Natural killer cell (primary cell): ENCODE data around the gene MPRIP. TPM values are rescaled to one million over a fixed set of nuclear protein-coding genes. Genes with fewer than 3 reads are reported as not detected.

Source experiments
- ATAC-seq, 3 donors: fragments of 150-1000 bp in 2 of 3; fragments of 200-7000 bp in 1 of 3; cut with Tn5 transposase; 1 replicate in 1 of 3; 2 replicates in 2 of 3; pipeline ENCODE4 v1.10.0; 2021; ENCODE audit warnings: mild to moderate bottlenecking in 2 of 3, moderate library complexity in 2 of 3
- DNase-seq, 2 donors: peaks; one replicate each; pipeline versions ENCODE4 v3.0.0 to v3.0.0-alpha.2; 2013 to 2021; ENCODE audit warnings: mixed read lengths in 1 of 2
- H3K27ac ChIP-seq: one replicate; pipeline ENCODE4 v1.5.1; 2013; ENCODE audit warnings: mild to moderate bottlenecking, low read length
- H3K27me3 ChIP-seq: one replicate; pipeline ENCODE4 v1.6.1; 2013; ENCODE audit warnings: low read length; ENCODE audit not compliant: control insufficient read depth, insufficient read depth
- H3K36me3 ChIP-seq: one replicate; pipeline ENCODE4 v1.6.1; 2013; ENCODE audit warnings: low read length; ENCODE audit not compliant: control insufficient read depth, insufficient read depth
- H3K4me1 ChIP-seq: one replicate; pipeline ENCODE4 v1.6.1; 2013; ENCODE audit warnings: low read length; ENCODE audit not compliant: control insufficient read depth, insufficient read depth
- H3K4me3 ChIP-seq: one replicate; pipeline ENCODE4 v1.5.1; 2013; ENCODE audit warnings: low read length
- H3K9me3 ChIP-seq: one replicate; pipeline ENCODE4 v1.6.1; 2013; ENCODE audit warnings: low read length; ENCODE audit not compliant: control insufficient read depth, insufficient read depth
- H3K27ac Mint-ChIP-seq, 2 donors: one replicate each; pipeline ENCODE4 v1.8.0; 2022; ENCODE audit warnings: mild to moderate bottlenecking in 2 of 2, mixed read lengths in 2 of 2, moderate library complexity in 1 of 2
- H3K27me3 Mint-ChIP-seq, 2 donors: one replicate each; pipeline ENCODE4 v1.8.0; 2022; ENCODE audit warnings: low read depth in 2 of 2, mixed read lengths in 2 of 2
- H3K36me3 Mint-ChIP-seq: one replicate; pipeline ENCODE4 v1.8.0; 2022; ENCODE audit warnings: mixed read lengths
- H3K4me1 Mint-ChIP-seq, 2 donors: one replicate each; pipeline ENCODE4 v1.8.0; 2022; ENCODE audit warnings: mixed read lengths in 2 of 2
- H3K4me3 Mint-ChIP-seq: one replicate; pipeline ENCODE4 v1.8.0; 2022; ENCODE audit warnings: mild to moderate bottlenecking, moderate library complexity, mixed read lengths
- H3K9me3 Mint-ChIP-seq, 2 donors: one replicate each; pipeline ENCODE4 v1.8.0; 2022; ENCODE audit warnings: mixed read lengths in 2 of 2
- CTCF ChIP-seq: fragments of 200-600 bp; IDR thresholded peaks from one replicate; pipeline ENCODE4 v1.8.0; 2022; ENCODE audit warnings: antibody characterized with exemption
- WGBS: methylation state at CpG from one replicate; pipeline ENCODE4 v1.1.7; 2013; ENCODE audit warnings: missing lambda C conversion rate; ENCODE audit not compliant: insufficient coverage; 5-methylcytosine and 5-hydroxymethylcytosine counted together
- intact Hi-C: fragments of 100-400 bp; cut with micrococcal nuclease; formaldehyde crosslinking; loops from one replicate; pipeline ENCODE4 v1.14.2; 2022
- total RNA-seq, 4 donors: library from RNA; stranded (reverse); fragments of 120-200 nt in 1 of 4; gene quantifications; one replicate each; pipeline versions ENCODE4 v1.2.3 to v1.2.4, GENCODE V29; 2013 to 2022

The MPRIP gene
- total RNA-seq, 3 donors from 2014 or later (not counting 1 experiment from before 2014, with no cell fraction given) = 225 to 272 (median 229) TPM

GRCh38 chr17:17057057-17057551 is 14.8 kb downstream of the MPRIP start:
- DNase-seq (no peak), ATAC-seq (no peak)
- H3K36me3 Mint-ChIP-seq = no peaks in the 10 kb centered on the region
- Histone ChIP-seq H3K4me1 (peaks cover 15% of the 10 kb centered on the region), H3K27me3 (no peaks in the 10 kb centered on the region), H3K27ac (no peak overlapping the region), H3K36me3 (peaks cover 4% of the 10 kb centered on the region), H3K9me3 (no peaks in the 10 kb centered on the region), H3K4me3 (no peak overlapping the region)
- intact Hi-C loops = no loop called here
- H3K9me3 Mint-ChIP-seq = no peaks in the 10 kb centered on the region
- H3K4me3 Mint-ChIP-seq = no peak overlapping the region
- WGBS = 92% methylated on average over 9 of the region's 9 CpGs
- no peak for TF ChIP-seq CTCF
- peaks cover 43 to 56% of the 10 kb centered on the region in 2 donors for H3K4me1 Mint-ChIP-seq
- H3K27me3 Mint-ChIP-seq = no peaks in the 10 kb centered on the region
- no peak overlapping the region for H3K27ac Mint-ChIP-seq

- Mint-ChIP-seq H3K36me3 (no peaks in the 10 kb centered on the region), H3K27ac (peak overlapping the region in 1 of 2 donors; percentile 27), H3K4me1 (peaks cover 45 to 56% of the 10 kb centered on the region in 2 donors)
Observed at GRCh38 chr17:17058304-17058703, 16.0 kb downstream of the MPRIP start.

GRCh38 chr17:17059301-17059890 is 17.1 kb downstream of the MPRIP start:
- Mint-ChIP-seq H3K9me3 (no peaks in the 10 kb centered on the region), H3K4me3 (no peak overlapping the region), H3K27ac (no peak overlapping the region), H3K4me1 (peaks cover 38 to 56% of the 10 kb centered on the region in 2 donors), H3K36me3 (no peaks in the 10 kb centered on the region), H3K27me3 (no peaks in the 10 kb centered on the region)
- 91% methylated on average over 9 of the region's 10 CpGs for WGBS
- ATAC-seq (no peak), DNase-seq (no peak)
- no peak overlapping the region for H3K27ac ChIP-seq
- H3K9me3 ChIP-seq = no peaks in the 10 kb centered on the region
- intact Hi-C loops = no loop called here
- TF ChIP-seq CTCF = no peak
- no peak overlapping the region for H3K4me3 ChIP-seq
- H3K36me3 ChIP-seq = peaks cover 4% of the 10 kb centered on the region
- no peaks in the 10 kb centered on the region for H3K27me3 ChIP-seq
- peaks cover 18% of the 10 kb centered on the region for H3K4me1 ChIP-seq

More at GRCh38 chr17:17058304-17058703, 16.0 kb downstream of the MPRIP start:
- ATAC-seq (no peak), DNase-seq (no peak)
- peaks cover 4% of the 10 kb centered on the region for H3K36me3 ChIP-seq
- Mint-ChIP-seq H3K27me3 (no peaks in the 10 kb centered on the region), H3K9me3 (no peaks in the 10 kb centered on the region), H3K4me3 (no peak overlapping the region)
- no peak for TF ChIP-seq CTCF
- H3K4me3 ChIP-seq = no peak overlapping the region
- no peaks in the 10 kb centered on the region for H3K9me3 ChIP-seq
- intact Hi-C loops = no loop called here
- no peaks in the 10 kb centered on the region for H3K27me3 ChIP-seq
- WGBS = 94% methylated on average over 6 of the region's 6 CpGs
- peaks cover 11% of the 10 kb centered on the region for H3K4me1 ChIP-seq
- H3K27ac ChIP-seq = no peak overlapping the region
